SK-N-SH treated with all-trans-retinoic acid at 6 μM for 48 hours (cell line): ENCODE data around the gene CCDC197.

Experiments
- CREB5 ChIP-seq: fragments of 250-450 bp; sonication (Bioruptor Pico); IDR thresholded peaks from 2 replicates; pipeline ENCODE4 v1.5.1; 2020; ENCODE audit warnings: low read depth, mild to moderate bottlenecking, moderate library complexity
- ESRRG ChIP-seq: fragments of 250-450 bp; sonication (Bioruptor Pico); IDR thresholded peaks from 2 replicates; pipeline ENCODE4 v1.6.1; 2021; ENCODE audit warnings: mild to moderate bottlenecking
- GLIS3 ChIP-seq: fragments of 250-450 bp; sonication (Bioruptor Pico); IDR thresholded peaks from 2 replicates; pipeline ENCODE4 v1.5.0; 2020; ENCODE audit warnings: mild to moderate bottlenecking, moderate library complexity
- OSR1 ChIP-seq: fragments of 250-450 bp; sonication (Bioruptor Pico); IDR thresholded peaks from 2 replicates; pipeline ENCODE4 v1.8.0; 2022; ENCODE audit warnings: moderate library complexity, mild to moderate bottlenecking, inconsistent platforms
- PATZ1 ChIP-seq: fragments of 250-450 bp; sonication (Bioruptor Pico); IDR thresholded peaks from 2 replicates; pipeline ENCODE4 v1.8.0; 2020; ENCODE audit warnings: mild to moderate bottlenecking, moderate library complexity, borderline replicate concordance
- RARB ChIP-seq: fragments of 250-450 bp; sonication (Bioruptor Pico); IDR thresholded peaks from 2 replicates; pipeline ENCODE4 v1.8.0; 2021; ENCODE audit warnings: mild to moderate bottlenecking, moderate library complexity
- TCF4 ChIP-seq: fragments of 250-450 bp; sonication (Bioruptor Pico); IDR thresholded peaks from 2 replicates; pipeline ENCODE4 v1.8.0; 2021; ENCODE audit warnings: mild to moderate bottlenecking, moderate library complexity, borderline replicate concordance
- ZNF565 ChIP-seq: fragments of 450-650 bp; formaldehyde crosslinking; conservative IDR thresholded peaks from 2 replicates; pipeline ENCODE4 v1.5.0; 2020; ENCODE audit warnings: low read depth, mild to moderate bottlenecking, moderate library complexity
- ZNF8 ChIP-seq: fragments of 450-650 bp; formaldehyde crosslinking; IDR thresholded peaks from 2 replicates; pipeline ENCODE4 v1.5.0; 2020; ENCODE audit warnings: mild to moderate bottlenecking, moderate library complexity

- no peak for TF ChIP-seq RARB (CRISPR knock-in tag)
- no peak for TF ChIP-seq TCF4 (CRISPR knock-in tag)
- no peak for TF ChIP-seq ZNF8 (CRISPR knock-in tag)
- TF ChIP-seq OSR1 = no peak
- no peak for TF ChIP-seq PATZ1 (CRISPR knock-in tag)
- TF ChIP-seq CREB5 (CRISPR knock-in tag) = no peak
- TF ChIP-seq ZNF565 (CRISPR knock-in tag) = no peak
- no peak for TF ChIP-seq GLIS3 (CRISPR knock-in tag)
- TF ChIP-seq ESRRG (CRISPR knock-in tag) = no peak
These were observed 30.7 kb downstream of the CCDC197 start for GRCh38 chr14:94027566-94028449.
